Prostate gland (tissue), 2 donors: ENCODE results near the gene TBC1D22A.

Experiments used
- CTCF ChIP-seq, 4 experiments: fragments of 200-600 bp in 2 of 4; fragments of 450-650 bp in 2 of 4; sonication (generic) in 2 of 4; IDR thresholded peaks; 1 replicate in 3 of 4; 2 replicates in 1 of 4; pipeline ENCODE4 v1.5.1; 2016 to 2019; ENCODE audit warnings: antibody characterized with exemption in 4 of 4, mild to moderate bottlenecking in 2 of 4, moderate library complexity in 2 of 4
- POLR2A ChIP-seq: fragments of 450-650 bp; IDR thresholded peaks from one replicate; pipeline ENCODE4 v1.6.1; 2016; ENCODE audit warnings: antibody characterized with exemption, mild to moderate bottlenecking

- TF ChIP-seq CTCF (IDR thresholded peaks at IDR 0.05) = no peak
- TF ChIP-seq POLR2A = no peak
Measured at GRCh38 chr22:46878191-46878948, 115.9 kb downstream of the TBC1D22A start.
